GM21717 (cell line): Measurements from ENCODE around the gene RBMXL3.

Experiments used
- ATAC-seq: cut with Tn5 transposase; IDR thresholded peaks from one replicate; pipeline ENCODE4 v1.9.1; 2021; ENCODE audit warnings: mild to moderate bottlenecking, moderate library complexity; ENCODE audit not compliant: unreplicated experiment

RBMXL3 gene

DNA sequence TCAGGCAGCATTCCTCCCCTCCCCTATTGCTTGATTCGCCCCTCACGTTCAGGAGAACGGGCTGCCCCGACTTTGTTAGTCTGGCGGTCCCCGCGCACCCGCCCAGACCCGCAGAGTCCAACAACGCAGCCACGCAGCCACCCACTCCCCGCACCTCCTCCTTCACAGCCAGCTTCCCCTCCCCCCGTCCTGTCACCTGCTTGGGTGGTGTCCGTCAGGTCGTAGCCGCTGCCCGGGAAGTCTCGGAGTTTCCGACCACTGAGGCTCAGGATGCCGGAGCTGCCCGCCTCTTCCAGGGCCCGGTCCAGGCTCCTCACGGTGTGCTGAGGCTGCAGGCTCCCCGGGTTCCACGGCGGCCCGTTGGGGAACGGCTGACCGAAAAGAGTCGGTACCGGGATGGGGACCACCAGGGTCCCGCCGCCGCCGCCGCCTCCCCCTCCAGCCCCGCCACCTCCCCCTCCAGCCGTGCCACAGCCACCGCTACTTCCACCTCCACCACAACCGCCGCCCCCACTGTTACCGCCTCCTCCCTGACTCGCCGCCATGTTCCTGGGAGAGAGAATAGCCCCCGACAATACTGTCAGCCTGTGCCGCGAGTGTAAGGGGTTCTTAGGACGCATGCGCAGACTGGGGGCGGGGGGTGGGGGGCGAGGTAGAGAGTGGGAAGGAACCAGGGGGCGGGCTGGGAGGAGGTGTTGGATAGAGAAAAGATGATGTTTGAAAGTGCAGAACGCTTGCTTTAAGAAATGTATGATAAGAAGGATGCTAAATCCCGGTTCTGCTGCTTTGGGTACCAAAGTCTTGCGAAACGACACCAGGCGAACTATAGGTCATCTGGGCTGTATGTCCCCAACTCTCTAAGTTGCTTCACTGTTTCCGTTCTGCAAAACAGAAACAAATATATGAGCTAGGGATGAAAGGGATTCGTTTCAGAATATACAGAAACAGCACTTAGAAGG lies 44.6 kb downstream of the RBMXL3 start, which contains the start of gene LRCH2:
Gene LRCH2 (minus strand): TSS at position 600 of the 959 bp plus-strand sequence. CDS start 55 bp downstream, at position 545.
- ATAC-seq = no peak

DNA sequence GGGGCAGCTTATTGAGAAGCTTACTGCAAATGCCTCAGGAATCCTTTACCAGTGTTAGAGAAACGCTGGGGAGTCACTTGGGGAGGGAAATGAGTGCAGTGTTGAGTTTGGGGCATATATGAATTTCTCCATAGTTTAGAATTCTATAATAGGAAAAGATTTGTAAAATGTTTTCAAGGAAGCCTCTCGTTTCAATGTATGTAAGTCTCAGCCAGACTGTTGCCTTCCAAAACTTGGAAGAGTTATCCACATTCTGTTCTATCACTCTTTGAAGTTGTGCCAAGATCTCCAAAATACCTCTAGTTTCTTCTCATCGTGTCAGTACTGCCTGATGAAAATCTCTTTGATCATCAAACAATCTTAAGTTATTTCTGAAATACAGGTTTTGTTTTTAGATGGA lies 45.3 kb downstream of the RBMXL3 start:
- ATAC-seq = no peak

DNA sequence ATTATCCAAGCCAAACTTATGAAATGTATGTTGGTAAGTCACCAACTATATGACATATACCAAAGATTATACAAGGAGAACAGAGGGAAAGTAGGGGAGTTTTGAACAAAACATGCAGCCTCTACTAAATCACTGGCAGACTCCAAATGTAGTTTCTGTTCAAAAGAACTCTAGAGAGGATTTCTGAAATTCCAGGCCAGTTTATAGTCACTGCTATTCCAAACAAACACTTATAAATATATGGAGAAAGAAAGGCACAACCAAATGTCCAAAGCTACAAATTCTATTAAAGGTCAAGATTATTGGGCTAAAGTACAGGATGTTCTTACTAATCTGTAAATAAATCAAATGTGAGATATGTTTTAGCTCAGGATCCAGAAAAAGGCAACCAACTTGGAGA lies 47.4 kb downstream of the RBMXL3 start:
- ATAC-seq = no peak

DNA sequence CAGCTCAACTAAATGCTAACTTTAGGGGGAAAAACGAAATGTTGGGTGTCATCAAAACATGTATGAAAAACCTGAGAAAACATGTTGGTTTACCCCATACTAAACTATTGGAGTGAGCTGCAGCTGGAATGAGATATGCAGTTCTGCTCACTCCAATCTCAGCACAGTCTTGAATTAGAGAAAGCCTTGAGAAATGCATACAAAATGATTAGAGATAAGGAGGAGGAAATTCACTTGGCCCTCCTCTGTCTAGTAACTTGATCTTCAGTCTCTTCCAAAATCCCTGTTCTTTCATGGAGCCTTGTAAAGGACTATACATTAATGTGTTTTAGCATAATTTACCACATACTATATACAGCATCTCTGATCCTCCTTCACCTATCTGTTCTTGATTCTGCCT lies 47.8 kb downstream of the RBMXL3 start:
- no peak for ATAC-seq
